Coronary artery (tissue), 2 donors: Measurements from ENCODE around the gene TBC1D1.

ENCODE experiments used
- DNase-seq: peaks from one replicate; pipeline ENCODE4 v3.0.0-alpha.2; 2017; ENCODE audit warnings: low spot score
- H3K27ac ChIP-seq, 2 donors: fragments of 200-600 bp; sonication (generic); one replicate each; pipeline ENCODE4 v1.5.1; 2016 to 2019
- H3K4me3 ChIP-seq: fragments of 200-600 bp; sonication (generic); 2 replicates; pipeline ENCODE4 v1.5.1; 2016; ENCODE audit warnings: mild to moderate bottlenecking, moderate library complexity
- CTCF ChIP-seq: fragments of 200-600 bp; sonication (generic); IDR thresholded peaks from one replicate; pipeline ENCODE4 v1.5.1; 2019; ENCODE audit warnings: antibody characterized with exemption

TBC1D1 gene

GRCh38 chr4:38049545-38050170 is 158.8 kb downstream of the TBC1D1 start:
- no peak for DNase-seq
- TF ChIP-seq CTCF = no peak
- no peak overlapping the region for H3K4me3 ChIP-seq
- H3K27ac ChIP-seq = no peak overlapping the region

GRCh38 chr4:38050560-38051350 is 159.9 kb downstream of the TBC1D1 start:
- no peak for TF ChIP-seq CTCF
- no peak overlapping the region for H3K4me3 ChIP-seq
- peak overlapping the region; percentile 48 to 62 for H3K27ac ChIP-seq
- DNase-seq = no peak

DNA sequence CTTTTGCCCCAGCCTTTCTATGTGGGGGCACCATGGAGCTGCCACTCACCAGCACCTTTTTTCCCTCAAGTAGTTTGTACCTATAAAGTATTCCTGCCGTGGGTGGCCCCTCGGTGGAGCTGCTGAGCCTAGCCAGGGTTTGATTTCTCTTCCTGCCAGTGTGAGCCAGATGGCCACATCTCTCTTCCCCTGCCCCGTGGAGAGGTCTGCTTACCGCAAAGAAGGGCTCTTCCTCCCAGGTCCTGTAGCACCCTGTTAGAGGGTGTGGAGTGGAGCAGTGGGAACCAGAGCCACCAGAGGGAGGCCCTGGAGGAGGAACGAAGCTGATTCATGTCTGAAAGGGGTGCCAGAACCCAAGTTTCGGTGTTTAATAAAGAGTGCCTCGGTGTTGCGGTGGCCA is 164.7 kb downstream of the TBC1D1 start:
- Histone ChIP-seq H3K4me3 (no peak overlapping the region), H3K27ac (peak overlapping the region in 1 of 2 donors; percentile 54)
- TF ChIP-seq CTCF = no peak
- no peak for DNase-seq

- no peak for TF ChIP-seq CTCF
- Histone ChIP-seq H3K27ac (peak overlapping the region in 1 of 2 donors; percentile 54), H3K4me3 (no peak overlapping the region)
- DNase-seq = no peak
Observed at GRCh38 chr4:38056011-38056685, 165.3 kb downstream of the TBC1D1 start.

- Histone ChIP-seq H3K4me3 (no peak overlapping the region), H3K27ac (no peak overlapping the region)
- DNase-seq = no peak
- no peak for TF ChIP-seq CTCF
Observed at GRCh38 chr4:38058151-38058550, 167.3 kb downstream of the TBC1D1 start.

GRCh38 chr4:38060829-38061431 is 170.0 kb downstream of the TBC1D1 start:
- no peak for DNase-seq
- TF ChIP-seq CTCF = no peak
- Histone ChIP-seq H3K27ac (no peak overlapping the region), H3K4me3 (no peak overlapping the region)
